PC-9 (cell line): Measurements from ENCODE around the gene SPINK8.

Experiments
- CTCF ChIP-seq: fragments of 200-600 bp; sonication (generic); conservative IDR thresholded peaks from 2 replicates; pipeline ENCODE4 v1.6.1; 2017; ENCODE audit warnings: mixed run types, antibody characterized with exemption, mild to moderate bottlenecking, moderate library complexity
- EZH2 ChIP-seq: fragments of 200-600 bp; sonication (generic); IDR thresholded peaks from 2 replicates; pipeline ENCODE4 v1.8.0; 2017; ENCODE audit warnings: antibody characterized with exemption, low read depth

GRCh38 chr3:48267782-48268181 lies 65.7 kb downstream of the SPINK8 start:
- TF ChIP-seq CTCF (no peak), EZH2 (no peak)
